Upper lobe of left lung (tissue), 4 donors: ENCODE data around the gene EFNA1.

Experiments used
- POLR2A ChIP-seq, 4 donors: fragments of 450-650 bp; IDR thresholded peaks; one replicate each; pipeline ENCODE4 v1.5.1; 2016 to 2017; ENCODE audit warnings: antibody characterized with exemption in 4 of 4, mild to moderate bottlenecking in 2 of 4
- TF ChIP-seq, protein P1 (sequence below), 6 experiments: fragments of 450-650 bp in 4 of 6; fragments of 200-600 bp in 2 of 6; sonication (generic) in 2 of 6; IDR thresholded peaks; one replicate each; pipeline ENCODE4 v1.5.1; 2016 to 2019; ENCODE audit warnings: antibody characterized with exemption in 6 of 6

DNA sequence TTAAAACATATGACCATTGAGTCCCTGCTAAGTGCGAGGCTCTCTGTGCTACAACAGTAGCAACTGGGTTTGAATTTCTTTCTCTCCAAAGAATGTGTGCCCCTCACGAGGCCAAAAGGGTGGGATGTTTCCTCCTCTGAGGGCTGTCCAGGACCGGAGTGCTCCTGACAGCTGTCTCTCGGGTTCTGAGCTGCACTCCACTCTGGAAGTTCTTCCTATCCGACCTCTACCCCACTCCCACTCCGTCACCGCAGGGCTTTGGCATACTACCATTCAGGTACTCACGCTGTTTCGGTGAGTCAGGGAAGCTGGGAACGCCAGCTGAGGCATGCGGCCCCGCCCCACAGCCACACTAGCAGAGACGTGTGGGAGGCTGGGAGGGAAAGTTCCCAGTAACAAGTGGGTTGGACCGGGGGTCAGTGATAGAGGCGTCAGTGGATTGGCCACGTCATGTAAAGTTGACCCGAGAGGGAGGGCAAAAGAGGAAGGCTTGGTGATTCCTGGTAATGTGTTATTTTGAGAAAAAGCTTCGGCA, 7.3 kb downstream of the EFNA1 start:
- TF ChIP-seq, protein P1, sequence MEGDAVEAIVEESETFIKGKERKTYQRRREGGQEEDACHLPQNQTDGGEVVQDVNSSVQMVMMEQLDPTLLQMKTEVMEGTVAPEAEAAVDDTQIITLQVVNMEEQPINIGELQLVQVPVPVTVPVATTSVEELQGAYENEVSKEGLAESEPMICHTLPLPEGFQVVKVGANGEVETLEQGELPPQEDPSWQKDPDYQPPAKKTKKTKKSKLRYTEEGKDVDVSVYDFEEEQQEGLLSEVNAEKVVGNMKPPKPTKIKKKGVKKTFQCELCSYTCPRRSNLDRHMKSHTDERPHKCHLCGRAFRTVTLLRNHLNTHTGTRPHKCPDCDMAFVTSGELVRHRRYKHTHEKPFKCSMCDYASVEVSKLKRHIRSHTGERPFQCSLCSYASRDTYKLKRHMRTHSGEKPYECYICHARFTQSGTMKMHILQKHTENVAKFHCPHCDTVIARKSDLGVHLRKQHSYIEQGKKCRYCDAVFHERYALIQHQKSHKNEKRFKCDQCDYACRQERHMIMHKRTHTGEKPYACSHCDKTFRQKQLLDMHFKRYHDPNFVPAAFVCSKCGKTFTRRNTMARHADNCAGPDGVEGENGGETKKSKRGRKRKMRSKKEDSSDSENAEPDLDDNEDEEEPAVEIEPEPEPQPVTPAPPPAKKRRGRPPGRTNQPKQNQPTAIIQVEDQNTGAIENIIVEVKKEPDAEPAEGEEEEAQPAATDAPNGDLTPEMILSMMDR (IDR thresholded peaks at IDR 0.05): no peak
- TF ChIP-seq POLR2A (IDR thresholded peaks at IDR 0.05): peak in 2 of 4 donors; percentile 4 to 42
